Limb (tissue), 2 donors: Measurements from ENCODE around the gene ARL6IP4.
"Not testable (repeated sequence)": the region's sequence is repeated elsewhere in the genome, so short reads cannot be mapped to it uniquely, and the experiment has no call there.

Source experiments
- DNase-seq, 2 donors: peaks; one replicate each; pipeline ENCODE4 v3.0.0-alpha.2; 2016; ENCODE audit errors: extremely low spot score in 2 of 2

Gene ARL6IP4

GRCh38 chr12:122980183-122981035 is at the start of gene ARL6IP4:
TSS of gene ARL6IP4 (plus strand) at chr12:122980681. CDS start at chr12:122981140, 459 bp downstream.
- peak; percentile 67 to 79 for DNase-seq

DNA sequence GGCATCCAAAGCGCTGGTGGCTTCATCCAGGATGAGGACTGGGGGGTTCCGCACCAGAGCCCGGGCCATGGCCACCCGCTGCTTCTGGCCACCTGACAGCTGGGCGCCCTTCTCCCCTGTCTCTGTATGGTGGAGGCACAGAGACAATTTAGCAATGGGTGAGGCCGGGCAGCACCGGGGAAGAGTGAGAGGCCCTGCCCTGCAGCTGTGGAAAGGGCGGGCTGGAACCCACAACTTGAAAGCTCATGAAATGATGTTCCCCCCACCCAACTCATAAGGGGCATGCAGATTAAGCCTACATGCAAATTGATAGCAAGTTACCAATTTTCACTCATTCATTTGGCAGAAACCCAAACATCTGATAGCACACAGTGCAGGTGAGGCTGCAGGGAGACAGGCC is 48.3 kb upstream of the ARL6IP4 start:
- DNase-seq, result no peak

DNA sequence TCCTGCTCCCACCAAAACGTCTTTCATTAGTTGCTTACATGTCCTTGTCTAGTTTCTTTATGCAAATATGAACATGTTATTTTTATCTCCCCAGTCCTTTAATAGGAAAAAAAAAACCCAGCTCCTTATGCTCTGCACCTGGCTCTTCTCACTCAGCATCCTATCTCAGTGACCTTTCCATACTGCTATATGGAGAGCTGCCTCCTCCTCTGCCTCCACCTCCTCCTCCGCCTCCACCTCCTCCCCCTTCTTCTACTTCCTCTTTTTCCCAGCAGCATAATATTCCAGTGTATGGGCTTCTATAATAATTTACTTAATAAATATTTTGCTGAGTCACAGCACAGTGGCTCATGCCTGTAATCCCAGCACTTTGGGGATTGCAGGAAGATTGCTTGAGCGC is 45.8 kb upstream of the ARL6IP4 start:
- no peak for DNase-seq

DNA sequence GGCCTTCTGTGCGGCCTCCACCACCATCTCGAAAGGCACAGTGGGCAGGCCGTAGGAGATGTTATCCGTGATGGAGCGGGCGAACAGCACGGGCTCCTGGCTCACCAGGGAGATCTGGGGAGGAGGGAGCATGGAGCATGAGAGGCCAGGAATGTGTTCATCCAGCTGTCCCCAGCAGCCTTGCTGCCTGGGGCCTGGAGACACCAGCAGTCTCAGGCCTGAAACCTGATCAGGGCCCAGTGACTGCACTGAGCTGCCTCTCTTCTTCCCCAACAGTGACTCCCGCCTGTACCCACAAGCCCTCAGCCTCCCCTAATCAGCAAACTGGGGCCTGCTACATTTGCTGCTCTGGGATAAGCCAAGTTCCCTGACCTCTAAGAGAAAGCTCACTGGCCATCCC is 45.2 kb upstream of the ARL6IP4 start:
- DNase-seq, result no peak

DNA sequence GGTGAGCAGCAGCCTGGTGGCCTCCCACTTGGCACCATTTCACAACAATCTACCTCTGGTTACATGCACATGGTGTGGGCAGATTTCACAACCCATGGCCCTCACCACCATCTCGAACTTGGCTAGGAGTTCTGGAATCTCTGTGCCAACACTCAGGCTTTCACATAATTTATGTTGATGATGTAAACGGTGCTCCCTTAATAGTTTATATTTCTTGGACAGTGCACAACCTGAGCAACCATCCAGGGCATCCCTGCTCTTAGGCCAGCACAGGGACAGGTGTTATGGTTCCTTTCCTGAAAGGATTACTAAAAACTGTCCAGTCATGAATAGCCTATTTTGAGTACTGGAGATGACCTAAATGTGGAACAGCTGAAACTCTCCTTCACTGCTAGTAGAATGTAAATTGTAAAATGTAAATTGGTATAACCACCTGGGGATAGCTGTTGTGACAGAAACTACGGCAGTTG is 42.8 kb upstream of the ARL6IP4 start:
- DNase-seq, result no peak

- DNase-seq, result no peak
Observed at GRCh38 chr12:122939125-122939524, 41.4 kb upstream of the ARL6IP4 start.

- not testable (repeated sequence) for DNase-seq
Observed at GRCh38 chr12:122941351-122941750, 39.1 kb upstream of the ARL6IP4 start.

- DNase-seq, result no peak
Observed at GRCh38 chr12:122942637-122943036, 37.8 kb upstream of the ARL6IP4 start.

GRCh38 chr12:122943196-122943595 is 37.3 kb upstream of the ARL6IP4 start:
- no peak for DNase-seq

DNA sequence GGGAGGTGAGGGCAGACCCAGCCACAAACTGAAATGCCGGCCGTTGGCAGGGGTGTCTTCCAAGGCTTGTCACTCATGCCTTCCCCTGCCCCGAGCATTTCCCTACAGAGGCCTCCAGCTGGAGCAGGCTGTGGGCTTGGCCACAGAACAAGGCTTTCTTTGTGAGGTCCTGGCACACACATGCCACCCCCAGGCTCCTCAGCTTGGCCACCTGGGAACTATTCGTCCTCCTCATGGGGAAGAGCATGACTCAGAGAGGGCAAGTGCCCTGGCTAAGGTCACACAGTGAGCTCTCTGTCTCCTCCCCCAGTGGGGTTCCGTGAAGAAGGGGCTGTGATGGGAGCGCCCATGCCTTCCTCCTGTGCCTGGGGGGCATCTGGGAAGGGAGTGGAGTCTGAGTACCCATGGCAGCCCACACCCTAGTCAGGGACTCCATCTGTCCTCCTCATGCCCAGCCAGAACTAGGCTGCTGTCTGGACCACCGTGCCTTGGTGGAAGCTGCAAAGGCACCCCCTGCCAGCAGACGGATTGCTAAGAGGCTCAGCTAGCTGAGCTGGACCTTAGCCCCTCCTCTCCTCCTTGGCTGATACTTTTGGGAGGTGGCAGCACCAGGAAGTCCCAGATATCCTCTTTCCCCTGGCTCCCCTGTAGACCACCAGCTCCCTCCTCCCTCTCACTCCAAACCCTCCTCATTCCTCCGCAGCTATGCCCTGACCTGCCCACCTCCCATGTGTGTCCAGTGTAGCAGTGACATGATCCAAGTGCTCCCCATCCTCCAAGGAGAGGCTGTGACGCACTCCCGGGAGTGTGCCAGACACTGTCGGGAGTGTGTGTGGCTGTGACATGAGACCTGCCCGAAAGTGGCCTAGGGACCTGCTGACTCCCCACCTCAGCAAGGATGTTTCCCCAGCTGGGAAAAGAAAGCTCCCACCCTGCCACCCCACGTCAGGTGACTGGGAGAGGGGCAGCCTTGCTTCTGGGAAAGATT is 35.6 kb upstream of the ARL6IP4 start:
- DNase-seq, result peak in 1 of 2 donors; percentile 62

DNA sequence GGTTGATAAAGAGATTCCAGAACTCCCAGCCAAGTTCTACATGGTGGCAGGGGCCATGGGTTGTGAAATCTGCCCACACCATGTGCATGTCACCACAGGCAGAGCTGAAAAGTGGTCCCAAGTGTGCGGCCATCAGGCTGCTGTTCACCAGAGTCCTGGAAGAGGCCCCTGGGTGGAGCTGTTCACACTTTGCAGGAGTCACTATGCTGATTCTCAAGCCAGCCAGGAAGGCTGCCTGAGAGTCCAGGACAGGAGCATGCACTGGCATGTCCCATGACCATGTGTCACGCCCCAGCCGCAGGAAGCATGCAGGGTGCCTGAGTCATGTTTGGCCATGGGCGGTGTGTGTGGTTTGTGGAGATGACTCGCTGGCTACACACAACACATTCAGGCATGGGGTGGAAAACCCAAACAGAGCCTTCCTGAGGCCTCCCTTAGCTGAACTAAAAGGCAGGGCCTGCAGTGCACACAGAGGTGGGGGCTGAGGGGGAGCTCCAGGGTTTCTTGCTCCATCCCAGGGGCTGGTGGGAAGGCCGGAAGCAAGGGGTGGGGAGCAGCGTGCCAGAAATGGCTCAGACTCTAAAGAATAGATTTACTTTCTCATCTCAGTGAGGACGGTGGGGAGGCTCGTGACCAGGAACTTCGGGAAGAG is 33.7 kb upstream of the ARL6IP4 start:
- DNase-seq, result peak in 1 of 2 donors; percentile 46

DNA sequence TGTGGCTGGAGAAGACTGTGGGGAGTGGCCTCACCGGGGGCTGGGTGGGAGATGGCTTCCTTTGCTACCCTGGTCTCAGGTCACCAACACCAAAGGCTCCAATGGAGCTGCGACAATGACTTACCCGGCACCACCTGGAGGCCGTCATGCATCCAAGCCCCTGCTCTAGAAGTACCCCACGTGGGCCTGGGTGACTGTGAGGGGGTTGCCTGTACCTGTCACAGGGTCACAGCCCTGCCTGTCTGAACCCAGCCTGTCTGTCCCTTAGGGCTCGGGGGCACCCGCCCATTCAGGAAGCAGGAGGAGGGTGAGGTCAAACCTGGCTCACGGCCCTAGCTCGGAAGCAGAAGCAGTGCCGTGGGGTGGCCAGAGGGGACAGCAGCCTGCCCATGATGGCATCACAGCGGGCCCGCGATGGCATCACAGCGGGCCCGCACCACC is 33.1 kb upstream of the ARL6IP4 start:
- no peak for DNase-seq

GRCh38 chr12:122948605-122949004 is 31.9 kb upstream of the ARL6IP4 start:
- no peak for DNase-seq

DNA sequence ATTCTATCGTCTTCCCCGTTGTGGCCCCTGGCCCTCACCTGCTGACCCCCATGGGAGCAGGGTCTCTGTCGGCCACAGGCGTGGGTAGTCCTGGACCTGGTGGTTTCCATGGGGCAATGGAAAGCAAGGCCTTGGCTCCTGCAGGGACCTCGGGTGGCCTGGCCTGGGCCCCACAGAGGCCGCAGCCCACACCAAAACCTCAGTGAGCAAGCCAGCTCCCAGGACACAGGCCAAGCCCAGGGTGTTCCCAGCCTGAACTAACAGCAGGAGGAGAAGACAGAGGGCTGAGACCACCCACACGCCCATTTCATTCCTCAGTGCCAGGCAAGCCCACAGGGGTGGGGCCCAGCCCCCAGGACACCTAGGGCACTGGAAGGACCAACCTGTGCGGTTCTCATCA is 31.1 kb upstream of the ARL6IP4 start:
- DNase-seq, result no peak

DNA sequence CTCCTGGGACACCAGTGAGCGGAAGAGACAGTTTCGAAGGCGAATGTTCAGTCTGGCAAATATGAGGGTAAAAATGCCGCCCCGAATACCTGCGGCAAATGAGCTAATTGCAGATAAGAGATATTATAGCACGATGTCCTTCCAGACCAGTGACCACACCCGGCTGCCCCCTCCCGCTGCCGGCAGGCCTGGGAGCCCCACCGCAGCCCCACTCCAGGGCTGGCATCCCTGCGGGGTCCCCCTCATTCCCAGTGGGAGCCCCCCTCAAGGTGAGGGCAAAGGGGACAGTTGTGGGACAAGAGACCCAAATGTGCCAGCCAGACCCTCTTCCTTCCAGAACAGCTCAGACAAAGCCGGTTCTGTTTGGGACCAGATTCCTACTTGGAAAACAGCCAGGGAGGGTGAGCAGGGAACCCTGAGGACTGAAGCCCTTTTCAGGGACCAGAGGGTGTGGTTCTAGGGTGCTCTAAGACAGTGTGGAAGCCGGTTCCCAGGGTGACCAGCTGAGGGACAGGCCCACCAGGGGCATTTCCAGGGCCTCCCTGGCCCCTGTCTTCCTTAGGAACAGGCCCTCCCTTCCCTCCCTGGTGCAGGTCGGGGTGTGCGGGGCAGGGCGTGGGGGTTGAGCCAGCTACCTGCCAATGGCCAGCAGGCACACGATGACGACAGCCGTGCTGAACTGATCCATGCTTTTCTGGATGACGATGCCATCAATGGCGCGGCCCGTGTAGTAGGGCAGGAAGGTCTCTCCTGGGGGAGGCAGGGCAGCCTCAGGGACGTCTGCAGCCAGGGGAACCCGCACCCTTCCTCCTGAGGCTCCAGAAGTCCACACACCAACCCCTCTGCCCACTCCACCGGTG is 30.4 kb upstream of the ARL6IP4 start:
- no peak for DNase-seq

- no peak for DNase-seq
Observed at GRCh38 chr12:122951406-122951805, 29.1 kb upstream of the ARL6IP4 start.

DNA sequence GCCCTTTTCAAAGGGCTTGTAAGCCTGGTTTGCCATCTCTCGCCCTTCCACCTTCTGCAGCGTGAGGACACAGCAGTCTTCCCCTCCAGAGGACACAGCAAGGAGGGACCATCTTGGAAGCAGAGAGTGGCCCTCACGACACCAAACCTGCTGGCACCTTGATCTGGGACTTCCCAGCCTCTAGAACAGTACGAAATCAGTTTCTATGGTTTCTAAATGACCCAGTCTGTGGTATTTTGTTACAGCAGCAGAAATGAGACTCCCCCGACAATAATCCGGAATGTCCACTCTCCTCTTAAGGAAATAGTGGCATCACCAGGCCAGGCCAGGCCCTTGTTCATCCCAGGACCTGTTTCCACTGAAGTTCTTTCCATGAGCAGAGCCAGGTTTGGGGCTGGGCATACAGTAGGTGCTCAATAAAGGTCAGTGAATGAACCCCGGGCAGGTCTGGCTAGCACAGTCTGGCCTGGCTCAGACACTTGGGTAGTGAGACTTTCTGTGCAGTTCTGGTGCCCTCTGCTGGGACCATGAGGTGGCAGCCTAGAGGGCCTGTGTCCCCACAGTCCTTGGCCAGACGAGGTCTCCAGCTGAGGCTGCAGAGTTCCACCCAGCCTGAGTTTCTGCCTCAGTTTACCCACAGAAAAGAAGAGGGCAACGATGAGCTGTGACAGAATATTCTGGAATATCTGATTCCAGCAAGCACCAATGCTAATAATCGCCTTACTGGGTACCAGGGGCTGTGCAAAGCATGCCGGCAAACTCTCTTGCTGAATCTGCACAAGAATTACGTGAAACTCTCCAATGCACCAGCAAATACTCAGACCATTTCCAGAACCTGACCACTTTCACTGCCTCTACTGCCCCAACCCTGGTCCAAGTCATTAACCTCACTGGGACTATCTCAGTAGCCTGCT is 28.2 kb upstream of the ARL6IP4 start:
- peak; percentile 50 to 78 for DNase-seq

DNA sequence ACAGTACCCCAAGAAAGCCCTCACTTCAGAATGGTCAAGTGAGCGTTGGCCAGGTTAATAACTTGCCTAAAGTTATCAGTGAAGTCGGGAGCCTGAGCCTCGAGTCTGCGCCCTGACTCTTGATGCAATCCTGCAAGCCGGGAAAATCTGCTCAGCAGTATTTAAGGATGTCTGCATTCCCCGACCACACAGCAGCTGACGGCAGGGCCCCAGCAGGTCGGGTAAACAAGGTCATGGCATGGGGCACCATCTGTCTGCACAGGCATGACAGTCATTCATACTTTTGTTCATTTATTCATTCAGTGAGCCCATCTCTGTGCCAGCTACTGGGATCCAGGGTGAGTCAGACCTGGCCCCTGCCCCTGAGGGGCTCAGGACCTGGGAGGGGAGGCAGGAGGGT is 25.3 kb upstream of the ARL6IP4 start:
- DNase-seq, result no peak

GRCh38 chr12:122956035-122956434 is 24.4 kb upstream of the ARL6IP4 start:
- DNase-seq, result no peak
